Stimulated activated naive CD8-positive, alpha-beta T cell treated with anti-CD3 and anti-CD28 coated beads, Interleukin-15, Interleukin-2, amounts not matched to agents 100 U/mL and 50 U/mL, for 24 hours (primary cell): Measurements from ENCODE around the gene DTHD1.

Experiments
- ATAC-seq: fragments of 150-1000 bp; cut with Tn5 transposase; one replicate; pipeline ENCODE4 v1.10.0; 2021
- DNase-seq: peaks from one replicate; pipeline ENCODE4 v3.0.0; 2021

DTHD1 gene

GRCh38 chr4:36348403-36348938 is 67.1 kb downstream of the DTHD1 start:
- DNase-seq (peak; percentile 46), ATAC-seq (peak; percentile 97)

- DNase-seq, result no peak
- no peak for ATAC-seq
Measured at GRCh38 chr4:36349938-36350549, 68.6 kb downstream of the DTHD1 start.

- ATAC-seq (peak; percentile 48), DNase-seq (peak; percentile 73)
Measured at GRCh38 chr4:36351082-36351666, 69.8 kb downstream of the DTHD1 start.

GRCh38 chr4:36353998-36354397 is 72.6 kb downstream of the DTHD1 start:
- DNase-seq (no peak), ATAC-seq (no peak)

- ATAC-seq (no peak), DNase-seq (no peak)
Measured at GRCh38 chr4:36358173-36358572, 76.8 kb downstream of the DTHD1 start.

- ATAC-seq (no peak), DNase-seq (no peak)
Measured at GRCh38 chr4:36360755-36361154, 79.3 kb downstream of the DTHD1 start.

- no peak for DNase-seq
- ATAC-seq, result no peak
Measured at GRCh38 chr4:36363024-36363423, 81.6 kb downstream of the DTHD1 start.

GRCh38 chr4:36374836-36375511 is 93.6 kb downstream of the DTHD1 start:
- DNase-seq (no peak), ATAC-seq (no peak)

- peak; percentile 65 for ATAC-seq
- DNase-seq, result peak; percentile 21
Measured at GRCh38 chr4:36385951-36386571, 104.6 kb downstream of the DTHD1 start.

GRCh38 chr4:36386691-36387090 is 105.3 kb downstream of the DTHD1 start:
- no peak for ATAC-seq
- no peak for DNase-seq

- ATAC-seq (no peak), DNase-seq (no peak)
Measured at GRCh38 chr4:36388710-36389109, 107.3 kb downstream of the DTHD1 start.

- DNase-seq (no peak), ATAC-seq (no peak)
Measured at GRCh38 chr4:36391411-36391810, 110.0 kb downstream of the DTHD1 start.

- DNase-seq, result no peak
Measured at GRCh38 chr4:36392024-36392423, 110.6 kb downstream of the DTHD1 start.

GRCh38 chr4:36392916-36393315 is 111.5 kb downstream of the DTHD1 start:
- DNase-seq (no peak), ATAC-seq (no peak)

More at GRCh38 chr4:36392024-36392423, 110.6 kb downstream of the DTHD1 start:
- ATAC-seq, result no peak
